ENCODE measurements around the gene MAML2.
A peak's percentile ranks its signal among the peaks of the same experiment; 100 is the strongest.

MAML2 gene

GRCh38 chr11:96229354-96229977, 113.5 kb downstream of the MAML2 start:
- no peak overlapping the region for H3K4me3 ChIP-seq (ENCODE audit: control insufficient read depth, low read depth, low read length)
- DNase-seq (ENCODE audit: low read depth), result no peak
- no peak for TF ChIP-seq CTCF (conservative IDR thresholded peaks at IDR 0.05; ENCODE audit: control insufficient read depth, insufficient read depth, low read depth, low read length)

GRCh38 chr11:96228910-96229309, 114.1 kb downstream of the MAML2 start:
- no peak overlapping the region for H3K4me3 ChIP-seq (ENCODE audit: control insufficient read depth, low read depth, low read length)
- DNase-seq (ENCODE audit: low read depth), result no peak
- TF ChIP-seq CTCF (conservative IDR thresholded peaks at IDR 0.05; ENCODE audit: control insufficient read depth, insufficient read depth, low read depth, low read length), result no peak

- no peak overlapping the region for H3K4me3 ChIP-seq (ENCODE audit: control insufficient read depth, low read depth, low read length)
- peak; percentile 88 for DNase-seq (ENCODE audit: low read depth)
- no peak for TF ChIP-seq CTCF (conservative IDR thresholded peaks at IDR 0.05; ENCODE audit: control insufficient read depth, insufficient read depth, low read depth, low read length)
These were observed 114.5 kb downstream of the MAML2 start for GRCh38 chr11:96228473-96228891.

- no peak for TF ChIP-seq CTCF (conservative IDR thresholded peaks at IDR 0.05; ENCODE audit: control insufficient read depth, insufficient read depth, low read depth, low read length)
- DNase-seq (ENCODE audit: low read depth), result no peak
These were observed 115.8 kb downstream of the MAML2 start for GRCh38 chr11:96227244-96227643.

GRCh38 chr11:96223083-96223482, 119.9 kb downstream of the MAML2 start:
- no peak overlapping the region for H3K4me3 ChIP-seq (ENCODE audit: control insufficient read depth, low read depth, low read length)
- TF ChIP-seq CTCF (conservative IDR thresholded peaks at IDR 0.05; ENCODE audit: control insufficient read depth, insufficient read depth, low read depth, low read length), result no peak
- no peak for DNase-seq (ENCODE audit: low read depth)

More at GRCh38 chr11:96227244-96227643, 115.8 kb downstream of the MAML2 start:
- H3K4me3 ChIP-seq (ENCODE audit: control insufficient read depth, low read depth, low read length), result no peak overlapping the region

GRCh38 chr11:96222102-96222501, 120.9 kb downstream of the MAML2 start:
- no peak overlapping the region for H3K4me3 ChIP-seq (ENCODE audit: control insufficient read depth, low read depth, low read length)
- DNase-seq (ENCODE audit: low read depth), result no peak

More at GRCh38 chr11:96222102-96222501, 120.9 kb downstream of the MAML2 start:
- no peak for TF ChIP-seq CTCF (conservative IDR thresholded peaks at IDR 0.05; ENCODE audit: control insufficient read depth, insufficient read depth, low read depth, low read length)
